ENCODE measurements around the gene DNM3. TPM values are rescaled to one million over a fixed set of nuclear protein-coding genes. Genes with fewer than 3 reads are reported as not detected.

The DNM3 gene
- polyA plus RNA-seq, 1 donor (not counting 4 experiments of a cell fraction or from before 2014, with no cell fraction given) = 2.0 TPM

DNA sequence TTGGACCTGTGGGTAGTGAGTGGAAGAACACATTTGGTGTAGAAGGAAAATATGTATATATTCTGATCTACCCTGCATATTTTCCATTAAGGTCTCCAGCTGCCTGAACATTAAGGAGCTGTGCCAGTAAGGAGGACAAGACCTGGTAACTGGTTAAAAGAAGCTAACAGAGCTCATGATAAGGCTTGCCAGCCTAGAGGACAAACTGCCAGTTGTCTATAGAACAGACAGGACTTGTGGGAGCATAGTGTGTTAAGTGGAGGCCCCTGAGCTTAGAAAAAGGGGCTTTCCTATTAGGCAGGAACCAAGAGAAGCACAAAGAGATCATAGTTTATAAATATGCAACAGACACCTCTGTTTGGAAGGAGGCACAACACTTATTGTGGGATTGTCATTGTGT, 23.0 kb downstream of the DNM3 start:
- TF ChIP-seq EZH2 (IDR thresholded peaks at IDR 0.05; ENCODE audit: low read length) = no peak
- TF ChIP-seq, protein P1, sequence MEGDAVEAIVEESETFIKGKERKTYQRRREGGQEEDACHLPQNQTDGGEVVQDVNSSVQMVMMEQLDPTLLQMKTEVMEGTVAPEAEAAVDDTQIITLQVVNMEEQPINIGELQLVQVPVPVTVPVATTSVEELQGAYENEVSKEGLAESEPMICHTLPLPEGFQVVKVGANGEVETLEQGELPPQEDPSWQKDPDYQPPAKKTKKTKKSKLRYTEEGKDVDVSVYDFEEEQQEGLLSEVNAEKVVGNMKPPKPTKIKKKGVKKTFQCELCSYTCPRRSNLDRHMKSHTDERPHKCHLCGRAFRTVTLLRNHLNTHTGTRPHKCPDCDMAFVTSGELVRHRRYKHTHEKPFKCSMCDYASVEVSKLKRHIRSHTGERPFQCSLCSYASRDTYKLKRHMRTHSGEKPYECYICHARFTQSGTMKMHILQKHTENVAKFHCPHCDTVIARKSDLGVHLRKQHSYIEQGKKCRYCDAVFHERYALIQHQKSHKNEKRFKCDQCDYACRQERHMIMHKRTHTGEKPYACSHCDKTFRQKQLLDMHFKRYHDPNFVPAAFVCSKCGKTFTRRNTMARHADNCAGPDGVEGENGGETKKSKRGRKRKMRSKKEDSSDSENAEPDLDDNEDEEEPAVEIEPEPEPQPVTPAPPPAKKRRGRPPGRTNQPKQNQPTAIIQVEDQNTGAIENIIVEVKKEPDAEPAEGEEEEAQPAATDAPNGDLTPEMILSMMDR (optimal IDR thresholded peaks at IDR 0.05 in 1 of 3, IDR thresholded peaks at IDR 0.05 in 1 of 3, conservative IDR thresholded peaks at IDR 0.05 in 1 of 3; ENCODE audit: extremely low read depth in 1 of 3, insufficient read depth in 2 of 3, low read length in 3 of 3) = no peak
- no peaks in the 10 kb centered on the region for H3K36me3 ChIP-seq (ENCODE audit: control insufficient read depth in 2 of 2, extremely low read depth in 1 of 2, insufficient read depth in 2 of 2, low read length in 2 of 2)
- H3K4me3 ChIP-seq (ENCODE audit: control insufficient read depth in 2 of 3, extremely low read depth in 1 of 3, insufficient read depth in 2 of 3, low read depth in 1 of 3, low read length in 3 of 3) = no peak overlapping the region
- H4K20me1 ChIP-seq (ENCODE audit: control insufficient read depth, extremely low read depth, insufficient read depth, low read length) = no peaks in the 10 kb centered on the region
- no peak for FAIRE-seq
- H3K9ac ChIP-seq (ENCODE audit: control insufficient read depth, extremely low read depth, insufficient read depth, low read length) = no peak overlapping the region
- H3K9me1 ChIP-seq (ENCODE audit: control insufficient read depth, extremely low read depth, insufficient read depth, low read length) = no peaks in the 10 kb centered on the region
- H2AFZ ChIP-seq (ENCODE audit: control insufficient read depth, low read length) = no peak overlapping the region
- H3K4me2 ChIP-seq (ENCODE audit: control insufficient read depth, extremely low read depth, insufficient read depth, low read depth, low read length) = no peak overlapping the region
- no peaks in the 10 kb centered on the region for H3K79me2 ChIP-seq (ENCODE audit: control insufficient read depth, insufficient read depth, low read length)
- no peaks in the 10 kb centered on the region for H3K9me3 ChIP-seq (ENCODE audit: control insufficient read depth, low read depth, low read length)
- H3K27me3 ChIP-seq (ENCODE audit: control insufficient read depth, extremely low read depth, insufficient read depth, low read length) = no peaks in the 10 kb centered on the region
- no peak for DNase-seq (ENCODE audit: low read depth, low spot score)
- H3K27ac ChIP-seq (ENCODE audit: control insufficient read depth, insufficient read depth, low read length) = no peak overlapping the region
- dilution Hi-C loops (cut with MboI; ENCODE audit: extremely low pct_ligation_motif_present, low sequenced_read_pairs) = no loop called here
- peaks cover 21% of the 10 kb centered on the region for H3K4me1 ChIP-seq (ENCODE audit: control insufficient read depth, extremely low read depth, insufficient read depth, low read length)

DNA sequence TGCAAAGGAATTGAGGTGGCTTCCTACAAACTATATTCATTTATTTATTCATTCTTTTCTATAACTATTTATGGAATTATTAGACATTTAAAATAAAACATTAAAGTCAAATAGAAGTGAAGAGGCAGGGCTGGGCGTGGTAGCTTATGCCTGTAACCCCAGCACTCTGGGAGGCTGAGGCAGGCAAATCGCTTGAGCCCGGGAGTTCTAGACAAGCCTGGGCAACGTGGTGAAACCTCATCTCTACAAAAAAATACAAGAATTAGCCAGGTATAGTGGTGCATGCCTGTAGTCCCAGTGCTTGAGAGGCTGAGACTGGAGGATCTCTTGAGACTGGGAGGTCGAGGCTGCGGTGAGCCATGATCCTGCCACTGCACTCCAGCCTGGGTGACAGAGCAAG, 23.8 kb downstream of the DNM3 start:
- no peak overlapping the region for H3K4me2 ChIP-seq (ENCODE audit: control insufficient read depth, extremely low read depth, insufficient read depth, low read depth, low read length)
- H3K27me3 ChIP-seq (ENCODE audit: control insufficient read depth, extremely low read depth, insufficient read depth, low read length) = no peaks in the 10 kb centered on the region
- H3K79me2 ChIP-seq (ENCODE audit: control insufficient read depth, insufficient read depth, low read length) = no peaks in the 10 kb centered on the region
- no peaks in the 10 kb centered on the region for H3K9me3 ChIP-seq (ENCODE audit: control insufficient read depth, low read depth, low read length)
- TF ChIP-seq, protein P1 (optimal IDR thresholded peaks at IDR 0.05 in 1 of 3, IDR thresholded peaks at IDR 0.05 in 1 of 3, conservative IDR thresholded peaks at IDR 0.05 in 1 of 3; ENCODE audit: extremely low read depth in 1 of 3, insufficient read depth in 2 of 3, low read length in 3 of 3) = no peak
- TF ChIP-seq EZH2 (IDR thresholded peaks at IDR 0.05; ENCODE audit: low read length) = no peak
- no peaks in the 10 kb centered on the region for H4K20me1 ChIP-seq (ENCODE audit: control insufficient read depth, extremely low read depth, insufficient read depth, low read length)
- FAIRE-seq (no peak), DNase-seq (ENCODE audit: low read depth, low spot score) (no peak)
- no peak overlapping the region for H3K9ac ChIP-seq (ENCODE audit: control insufficient read depth, extremely low read depth, insufficient read depth, low read length)
- dilution Hi-C loops (cut with MboI; ENCODE audit: extremely low pct_ligation_motif_present, low sequenced_read_pairs) = no loop called here
- H3K27ac ChIP-seq (ENCODE audit: control insufficient read depth, insufficient read depth, low read length) = no peak overlapping the region
- no peaks in the 10 kb centered on the region for H3K36me3 ChIP-seq (ENCODE audit: control insufficient read depth in 2 of 2, extremely low read depth in 1 of 2, insufficient read depth in 2 of 2, low read length in 2 of 2)
- H3K4me1 ChIP-seq (ENCODE audit: control insufficient read depth, extremely low read depth, insufficient read depth, low read length) = peaks cover 21% of the 10 kb centered on the region
- no peak overlapping the region for H3K4me3 ChIP-seq (ENCODE audit: control insufficient read depth in 2 of 3, extremely low read depth in 1 of 3, insufficient read depth in 2 of 3, low read depth in 1 of 3, low read length in 3 of 3)
- H3K9me1 ChIP-seq (ENCODE audit: control insufficient read depth, extremely low read depth, insufficient read depth, low read length) = no peaks in the 10 kb centered on the region
- no peak overlapping the region for H2AFZ ChIP-seq (ENCODE audit: control insufficient read depth, low read length)
